Right lung (tissue), 5 donors: ENCODE measurements around the gene GABBR1. TPM values are rescaled to one million over a fixed set of nuclear protein-coding genes. Genes with fewer than 3 reads are reported as not detected.

Experiments
- DNase-seq, 2 donors: peaks; one replicate each; pipeline ENCODE4 v3.0.0-alpha.2; 2013
- polyA plus RNA-seq, 5 donors: library from polyadenylated mRNA; unstranded; fragments of 120-200 nt; gene quantifications; one replicate each; pipeline versions ENCODE4 v1.2.1 to v1.2.3, GENCODE V29; 2013; ENCODE audit warnings: inconsistent platforms in 1 of 5, low replicate concordance in 1 of 5; ENCODE audit not compliant: insufficient read length in 5 of 5, insufficient read depth in 1 of 5

The GABBR1 gene
- polyA plus RNA-seq, 5 donors: 85.5 to 122 (median 88.1) TPM

DNA sequence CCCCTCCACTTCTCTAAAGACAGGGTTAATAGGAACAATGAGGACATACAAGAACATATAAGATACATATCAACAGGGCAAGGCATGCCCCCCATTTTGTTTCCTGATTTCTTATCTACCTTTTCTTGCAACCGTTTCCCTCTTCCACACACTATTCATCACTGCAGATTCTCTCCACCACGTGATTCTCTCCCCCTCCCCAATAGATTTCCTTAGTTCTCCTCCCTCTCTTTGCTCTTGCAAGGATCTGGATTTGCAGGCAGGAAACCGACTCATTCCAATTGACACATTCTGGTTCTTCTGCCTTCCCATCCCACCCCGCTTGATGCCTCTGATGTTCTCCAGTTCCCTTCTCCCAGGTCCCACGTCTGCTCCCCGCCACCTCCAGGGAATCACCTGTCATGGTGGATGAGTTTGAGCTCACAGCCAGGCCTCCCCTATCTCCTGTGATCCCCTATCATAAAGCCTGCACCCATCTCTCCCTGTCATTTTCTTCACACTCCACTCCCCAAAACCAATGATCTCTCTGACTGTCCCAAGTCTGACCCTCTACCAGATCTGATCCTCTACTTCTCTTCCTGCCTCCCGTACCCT is 7.5 kb downstream of the GABBR1 start:
- no peak for DNase-seq

DNA sequence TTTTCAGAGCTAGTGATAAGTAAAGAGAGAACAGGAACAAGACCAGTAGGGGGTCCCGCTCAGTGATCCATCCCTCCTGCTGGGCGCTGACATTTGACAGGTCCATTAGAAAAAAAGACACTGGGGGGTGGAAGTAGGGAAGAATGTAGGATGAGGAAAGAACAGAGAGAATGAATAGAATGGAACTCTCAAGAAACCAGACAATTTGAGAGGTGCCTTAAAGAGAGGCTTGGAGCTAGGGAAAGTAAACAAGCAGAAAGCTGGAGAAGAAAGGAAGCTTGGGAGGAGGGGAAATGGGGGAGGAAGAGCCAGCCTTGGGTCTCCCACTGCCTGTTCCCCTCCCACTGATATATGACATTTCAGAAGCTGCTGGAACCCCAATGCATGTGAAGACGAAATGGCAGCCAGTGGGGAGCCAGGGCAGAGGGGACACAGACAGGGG is 8.4 kb downstream of the GABBR1 start:
- DNase-seq: no peak

DNA sequence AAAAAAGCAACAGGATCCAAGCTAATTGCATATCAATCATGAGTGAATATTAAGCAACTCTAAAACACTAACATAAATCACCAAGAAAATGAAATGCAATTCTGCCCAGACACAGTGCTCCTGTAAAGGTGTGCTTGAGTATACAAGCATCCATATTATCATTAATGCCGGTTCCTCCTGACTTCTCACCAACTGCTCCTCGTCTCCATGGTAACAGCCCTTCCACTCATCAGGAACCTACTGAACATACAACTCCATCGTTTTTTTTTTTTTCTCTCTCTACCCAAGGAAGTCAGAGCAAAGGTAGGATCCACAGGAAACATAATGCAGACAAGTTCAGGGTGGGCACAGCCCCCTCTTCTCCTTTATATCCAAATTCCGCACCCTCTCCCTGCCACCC is 12.4 kb downstream of the GABBR1 start:
- DNase-seq: no peak

DNA sequence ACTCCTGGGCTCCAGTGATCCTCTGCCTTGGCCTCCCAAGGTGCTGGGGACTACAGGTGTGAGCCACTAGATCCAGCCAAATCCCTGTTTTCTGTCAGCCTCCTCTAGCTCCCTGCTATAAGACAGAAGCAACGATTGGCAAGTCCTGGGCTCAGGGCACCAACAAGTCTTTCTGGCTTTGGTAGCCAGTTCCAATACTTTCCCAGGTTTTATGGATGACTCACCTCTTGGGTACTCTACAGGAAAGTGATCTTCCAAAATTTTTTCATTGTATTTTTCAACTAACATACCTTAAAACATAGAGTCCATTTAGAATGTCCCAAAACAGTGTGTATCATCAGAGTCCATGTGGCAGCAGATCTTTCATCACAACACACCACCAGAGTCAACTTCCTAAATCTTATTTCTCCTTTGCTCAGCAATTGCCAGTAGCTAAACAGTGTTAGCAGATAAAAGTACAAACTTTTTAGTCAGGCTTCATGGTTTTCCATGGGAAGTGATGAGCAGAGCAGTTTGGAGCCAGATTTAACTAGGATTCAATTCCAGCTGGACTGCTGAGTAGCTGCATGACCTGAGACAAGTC is 13.3 kb downstream of the GABBR1 start:
- DNase-seq: no peak

DNA sequence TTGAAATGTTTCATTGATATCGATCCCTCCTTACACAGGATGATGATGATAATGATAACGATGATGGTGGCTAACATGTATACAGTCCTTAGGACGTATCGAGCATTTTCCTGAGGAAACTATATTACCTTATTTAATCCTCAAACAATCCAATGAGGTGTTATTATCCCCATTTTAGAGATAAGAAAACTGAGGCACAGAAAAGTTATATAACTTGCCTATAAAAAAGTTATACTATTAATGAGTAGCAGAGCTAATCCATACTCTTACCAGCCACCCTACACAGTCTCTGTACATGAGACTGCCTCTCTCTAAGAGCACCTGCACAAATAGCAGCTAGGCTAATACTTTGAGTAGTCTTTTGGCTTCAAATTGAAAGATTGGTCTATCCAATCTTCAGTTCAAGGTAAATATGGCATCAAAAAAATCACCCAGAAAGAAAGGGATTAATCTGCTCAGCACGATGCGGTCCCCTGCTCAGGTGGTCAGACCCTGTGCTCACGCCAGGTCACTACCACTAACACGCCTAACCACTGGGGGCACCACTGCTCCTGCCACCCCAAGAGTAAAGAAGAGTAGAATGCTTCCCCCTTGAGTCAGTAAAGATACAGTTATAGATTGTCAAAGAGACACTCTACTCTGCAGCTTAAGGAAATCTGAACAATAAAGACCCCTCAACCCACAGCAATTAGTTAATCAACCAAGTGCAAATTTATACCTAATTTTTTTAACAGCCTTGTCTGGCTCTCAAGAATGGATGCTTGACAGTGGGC is 15.0 kb downstream of the GABBR1 start:
- DNase-seq: no peak

DNA sequence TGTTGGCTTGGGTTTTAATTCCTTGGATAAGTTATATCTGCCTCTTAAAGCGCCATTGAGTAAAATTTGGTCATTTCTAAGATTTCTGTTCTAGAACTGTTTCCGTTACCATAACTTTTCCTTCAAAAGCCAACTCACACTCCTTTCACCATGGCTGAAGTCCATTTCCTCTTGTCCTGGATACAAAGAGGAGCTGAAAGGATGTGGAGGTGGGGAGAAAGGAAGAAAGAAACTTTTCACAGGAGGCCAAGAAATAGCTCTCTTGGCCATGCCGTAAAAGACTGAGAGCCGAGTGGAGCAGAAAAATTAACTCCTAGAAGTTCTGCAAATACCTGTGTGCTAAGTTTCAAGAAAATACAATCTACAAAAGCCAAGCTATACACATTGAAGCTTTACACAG is 21.6 kb downstream of the GABBR1 start:
- DNase-seq: no peak

DNA sequence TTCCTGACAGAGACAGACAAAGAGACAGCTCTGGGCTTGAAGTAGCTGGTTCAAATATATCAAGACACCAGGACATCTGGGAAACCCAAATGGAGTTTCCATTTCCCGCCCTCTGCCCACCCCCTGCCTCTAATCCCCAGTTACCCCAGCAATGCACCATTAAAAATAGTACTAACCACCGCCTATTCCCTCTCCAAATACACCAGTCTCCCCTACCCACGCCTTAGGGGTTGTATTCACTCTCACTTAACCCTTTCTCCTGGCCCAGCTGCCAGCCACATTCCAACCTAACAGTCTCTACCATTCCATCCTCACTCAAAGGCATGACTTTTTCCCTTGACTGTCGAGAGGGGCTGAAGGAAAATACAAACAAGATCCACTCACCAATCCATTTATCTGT is 22.4 kb downstream of the GABBR1 start:
- no peak for DNase-seq

DNA sequence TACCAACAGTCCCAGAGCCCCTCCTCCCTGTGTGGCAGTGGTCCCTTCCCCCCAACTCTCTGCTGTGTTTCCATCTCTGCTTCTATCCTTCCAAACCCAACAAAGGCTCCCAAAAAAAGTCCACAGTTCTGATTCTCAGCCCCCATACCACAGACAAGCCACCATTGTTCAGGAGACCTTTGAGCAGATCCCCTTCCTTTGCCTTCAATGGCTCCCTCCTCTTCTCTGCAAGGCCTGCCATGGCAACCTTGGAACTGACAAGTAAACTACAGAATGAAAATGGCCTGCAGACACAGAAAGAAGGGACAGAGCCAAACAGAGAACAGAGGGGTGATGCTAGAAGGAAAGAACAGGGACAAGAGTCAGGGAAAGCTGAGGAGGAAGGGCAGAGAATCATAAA is 24.9 kb downstream of the GABBR1 start:
- no peak for DNase-seq

DNA sequence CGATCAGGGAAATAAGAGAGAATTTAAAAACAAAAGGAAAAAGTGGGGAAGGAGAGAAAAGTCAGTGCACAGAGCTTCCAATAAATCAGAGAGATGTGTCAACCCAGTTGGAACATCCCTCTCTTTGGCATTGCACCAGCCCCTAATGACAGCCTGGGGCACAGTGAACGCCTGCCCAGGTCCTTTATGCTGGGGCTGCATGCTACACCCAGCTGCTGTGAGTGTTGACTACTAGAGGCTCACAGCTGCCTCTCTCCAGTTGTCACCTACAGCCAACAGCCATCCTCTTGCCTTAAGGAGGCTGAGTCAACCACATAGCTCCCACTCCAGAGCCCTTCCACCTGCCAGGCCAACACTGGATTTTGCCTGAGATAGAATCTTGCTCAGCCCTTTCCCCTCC is 29.1 kb downstream of the GABBR1 start:
- no peak for DNase-seq

DNA sequence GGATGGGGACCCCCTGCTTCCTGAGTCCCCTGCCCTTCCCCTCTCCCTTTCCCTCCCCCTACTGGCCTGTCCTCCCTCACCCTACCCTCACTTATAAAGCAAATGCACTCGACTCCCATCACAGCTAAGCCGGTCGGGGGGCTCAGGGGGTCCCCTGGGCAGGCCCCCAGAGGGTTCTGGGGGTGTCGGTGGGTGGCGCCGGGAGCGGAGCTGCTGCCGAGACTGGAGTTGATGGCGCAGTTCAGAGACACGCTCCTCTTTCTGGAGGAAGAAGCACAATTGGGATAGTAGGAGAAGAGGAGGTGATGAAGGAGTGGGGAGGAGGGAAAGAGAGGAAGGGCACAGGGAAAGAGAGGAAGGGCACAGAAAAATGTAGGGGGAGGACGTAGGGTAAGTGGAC is 29.5 kb downstream of the GABBR1 start:
- no peak for DNase-seq

DNA sequence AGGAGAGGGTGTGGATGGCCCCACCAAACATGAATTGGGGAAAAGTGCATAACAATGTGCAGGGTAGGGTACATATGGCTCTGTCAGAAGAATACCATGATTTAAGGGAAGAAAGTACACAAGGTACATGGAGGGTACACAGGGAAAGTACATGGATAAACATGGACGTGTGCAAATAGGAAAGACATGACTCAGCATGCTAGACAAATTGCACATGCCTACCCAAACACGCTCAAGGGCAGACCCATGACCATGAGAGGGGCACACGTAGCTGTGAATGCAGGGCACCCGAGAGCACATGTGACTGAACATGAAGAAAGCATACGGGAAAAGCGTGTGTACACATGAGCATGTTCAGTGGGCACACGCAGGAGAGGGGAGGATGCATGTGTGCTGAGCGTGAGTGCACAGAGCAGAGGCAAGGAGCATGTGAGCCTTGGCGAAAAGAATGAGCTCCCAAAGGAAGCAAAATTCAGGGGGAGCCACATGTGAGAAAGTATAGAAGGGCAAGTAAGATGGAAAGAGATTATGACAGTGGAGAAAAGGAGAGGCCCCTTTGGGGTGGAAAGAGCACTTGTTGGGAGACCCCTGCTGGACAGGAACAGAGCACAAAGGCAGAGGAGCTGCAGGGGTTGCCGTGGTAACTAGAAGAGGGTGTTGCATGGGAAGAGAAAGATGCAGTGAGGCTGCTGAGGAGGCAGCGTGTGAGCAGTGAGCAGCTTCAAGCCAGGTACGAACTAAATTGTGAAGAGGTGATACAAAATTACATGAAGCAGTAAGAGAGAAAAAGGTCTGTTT is 30.2 kb downstream of the GABBR1 start:
- no peak for DNase-seq

DNA sequence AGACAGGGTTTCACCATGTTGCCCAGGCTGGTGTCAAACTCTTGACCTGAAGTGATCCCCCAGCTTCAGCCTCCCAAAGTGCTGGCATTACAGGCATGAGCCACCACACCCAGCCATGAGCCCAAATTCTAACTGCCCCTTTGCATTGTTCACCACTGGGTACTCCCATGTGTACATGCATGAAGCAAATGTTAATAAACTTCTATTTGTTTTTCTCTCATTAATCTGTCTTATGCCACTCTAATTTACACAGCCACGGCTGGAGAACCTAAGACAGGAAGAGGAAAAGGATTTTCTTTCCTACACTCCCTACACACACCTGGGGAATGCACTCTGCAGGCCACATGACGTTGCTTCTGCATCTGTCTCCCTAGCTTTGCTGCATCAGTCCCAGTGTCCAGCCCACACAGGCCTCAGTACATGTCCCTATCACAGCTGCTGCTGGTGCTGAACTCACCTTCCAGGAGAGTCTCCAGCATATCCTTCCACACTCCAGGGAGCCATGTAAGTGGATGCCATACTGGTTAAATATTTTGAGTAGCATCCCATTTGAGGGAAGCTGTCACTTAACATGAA is 34.7 kb downstream of the GABBR1 start:
- no peak for DNase-seq

DNA sequence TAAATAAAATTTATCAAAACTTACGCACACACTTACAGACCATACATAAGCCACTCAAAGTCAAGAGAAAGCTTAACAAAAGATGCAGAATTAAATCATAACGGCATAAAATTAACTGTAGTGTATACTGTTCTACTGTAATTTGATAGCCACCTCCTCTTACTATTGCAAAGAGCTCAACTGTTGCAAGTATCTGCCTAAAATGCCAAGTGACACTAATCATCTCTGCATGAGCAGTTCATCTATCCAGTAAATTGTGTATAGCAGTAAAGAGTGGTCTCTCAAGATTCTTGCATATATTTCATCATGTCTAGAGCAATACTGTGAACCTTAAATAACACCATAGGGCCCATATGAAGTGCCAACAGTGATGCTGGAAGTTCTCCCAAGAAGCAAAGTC is 35.8 kb downstream of the GABBR1 start:
- DNase-seq: no peak

DNA sequence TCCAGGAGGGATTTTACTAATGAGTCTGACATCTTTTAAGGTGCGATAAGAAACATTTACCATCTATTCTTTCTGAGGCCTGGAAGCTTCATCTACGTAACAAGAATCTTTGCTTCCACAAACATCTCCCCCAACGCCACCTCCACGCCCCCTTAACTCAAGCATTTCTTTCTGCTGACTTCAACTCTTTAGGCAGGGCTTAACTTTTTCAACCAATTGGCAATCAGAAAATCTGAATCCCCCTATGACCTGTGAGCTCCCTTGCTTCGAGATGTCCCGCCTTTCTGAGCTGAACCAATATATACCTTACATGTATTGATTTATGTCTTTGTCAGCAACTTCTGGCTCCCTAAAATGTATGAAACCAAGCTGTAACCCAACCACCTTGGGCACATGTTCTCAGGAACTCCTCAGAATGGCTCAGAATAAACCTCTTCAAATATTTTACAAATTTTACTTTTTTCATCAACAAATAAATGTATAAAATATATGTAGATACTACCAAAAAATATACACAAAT is 36.5 kb downstream of the GABBR1 start:
- no peak for DNase-seq

DNA sequence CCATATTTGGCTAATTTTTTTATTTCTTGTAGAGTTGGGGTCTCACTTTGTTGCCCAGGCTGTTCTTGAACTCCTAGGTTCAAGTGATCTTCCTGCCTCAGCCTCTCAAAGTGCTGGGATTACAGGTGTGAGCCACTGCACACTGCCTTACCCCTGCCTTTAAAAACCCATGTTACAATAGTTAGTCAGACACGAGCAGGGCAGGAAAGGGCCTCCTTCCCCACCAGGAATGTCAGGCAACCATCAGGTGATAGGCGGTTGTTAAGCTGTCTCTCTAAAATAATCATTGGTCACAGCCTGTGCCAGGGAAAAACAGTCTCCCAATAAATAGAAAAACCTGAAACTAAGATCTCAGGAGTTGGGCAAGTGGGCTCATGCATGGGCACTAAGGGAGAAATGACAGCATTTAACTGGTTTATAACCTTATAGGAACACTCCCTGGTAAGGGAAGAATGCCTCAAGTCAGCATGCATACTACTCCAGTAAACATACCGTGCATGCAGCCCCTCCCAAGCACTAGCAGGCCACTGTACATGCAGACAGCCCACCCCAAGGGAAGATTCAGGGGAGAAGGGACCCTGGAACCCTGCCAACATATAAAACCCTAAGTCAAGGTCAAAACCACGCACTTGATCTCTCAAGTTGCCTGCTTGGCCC is 39.7 kb downstream of the GABBR1 start:
- DNase-seq: no peak

DNA sequence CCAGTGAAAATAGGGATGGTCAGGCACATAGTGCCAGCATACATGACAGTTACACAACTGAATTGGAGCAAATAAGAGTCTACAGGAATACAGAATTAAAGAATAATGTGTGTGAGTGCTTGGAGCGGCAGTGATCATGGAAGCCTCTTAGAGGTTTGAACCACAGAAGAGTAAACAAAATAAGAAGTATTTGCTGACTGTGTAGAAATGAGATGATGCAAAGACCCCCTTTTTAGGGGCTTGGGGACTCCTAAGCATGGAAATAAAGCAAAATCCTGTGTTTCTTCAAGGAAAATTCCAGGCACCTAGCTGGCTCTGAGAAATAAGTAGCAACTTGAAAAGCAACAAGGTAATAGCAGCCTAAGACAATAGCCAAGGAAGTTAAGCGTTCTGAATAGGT is 41.3 kb downstream of the GABBR1 start:
- DNase-seq: no peak

DNA sequence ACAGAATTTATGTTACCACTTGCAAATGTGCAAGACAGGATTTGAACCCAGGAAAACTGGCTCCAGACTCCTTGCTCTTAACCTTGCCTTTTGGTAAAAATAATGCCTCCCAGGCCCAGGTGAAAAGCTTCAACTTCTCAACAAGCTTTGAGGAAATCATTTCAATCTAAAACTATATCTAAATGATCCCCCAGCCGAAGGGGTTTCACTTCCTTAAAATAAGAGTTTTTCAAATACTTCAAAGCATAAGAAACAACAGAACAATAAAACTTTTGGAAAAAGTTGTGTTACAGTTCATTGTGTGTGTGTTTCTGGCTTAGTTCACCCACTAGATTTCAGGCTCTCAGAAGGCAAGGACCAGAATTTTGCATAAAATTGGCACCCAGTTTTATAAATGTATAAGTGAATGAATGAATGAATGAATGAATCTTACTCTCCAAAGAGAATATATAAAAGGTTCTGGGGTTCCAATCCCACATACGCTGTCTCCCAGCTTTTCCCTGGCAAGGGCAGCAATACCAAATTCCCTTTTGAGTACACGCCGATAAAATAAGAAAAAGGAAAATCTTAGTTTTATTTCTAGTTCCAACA is 42.7 kb downstream of the GABBR1 start:
- DNase-seq: no peak

DNA sequence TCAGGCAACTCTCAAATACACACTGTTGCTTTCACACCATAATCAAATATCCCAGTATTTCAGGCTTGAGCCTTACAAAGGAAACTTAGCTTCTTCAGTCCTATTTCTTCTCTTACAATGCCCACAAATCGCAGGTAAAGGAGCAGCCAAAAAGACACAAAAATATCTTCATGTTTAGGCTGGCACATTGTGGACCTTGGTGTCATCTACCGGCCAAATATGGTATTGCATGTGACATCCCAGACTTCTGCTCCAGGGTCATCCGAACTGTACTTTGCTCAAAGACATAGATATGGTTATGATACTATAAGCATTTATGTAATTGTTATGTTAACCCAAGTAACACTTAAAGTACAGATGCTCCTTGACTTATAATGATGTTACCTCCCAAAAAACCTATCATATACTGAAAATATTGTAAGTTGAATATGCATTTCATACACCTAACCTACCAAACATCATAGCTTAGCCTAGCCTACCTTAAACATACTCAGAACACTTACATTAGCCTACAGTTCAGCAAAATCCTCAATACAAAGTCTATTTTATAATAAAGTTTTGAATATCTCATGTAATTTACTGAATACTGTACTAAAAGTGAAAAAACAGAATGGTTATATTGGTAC is 43.4 kb downstream of the GABBR1 start:
- DNase-seq: peak; percentile 14 to 44

DNA sequence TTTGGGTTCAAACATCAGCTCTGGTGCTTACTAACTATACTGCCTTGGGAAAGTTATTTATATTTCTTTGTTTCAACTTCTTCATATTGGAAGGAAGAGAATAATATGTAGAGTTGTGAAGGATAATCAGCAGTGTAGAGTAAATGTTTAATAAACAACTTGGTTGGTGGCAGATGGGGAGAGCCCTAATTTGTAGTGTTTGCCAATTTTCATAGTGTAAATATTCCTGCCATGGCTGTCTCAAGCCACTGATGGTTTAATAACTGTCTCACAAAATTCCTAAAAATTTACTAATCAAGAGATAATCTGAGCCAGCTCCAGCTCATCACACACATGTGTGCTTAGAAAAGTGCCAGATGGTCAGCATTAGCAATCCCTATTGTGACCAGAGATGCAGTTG is 48.2 kb downstream of the GABBR1 start, which contains the start of gene OR2H2:
Gene OR2H2 (plus strand): TSS at position 301 of the 400 bp plus-strand sequence. CDS start 2,824 bp downstream, outside the sequence.
- DNase-seq: no peak

DNA sequence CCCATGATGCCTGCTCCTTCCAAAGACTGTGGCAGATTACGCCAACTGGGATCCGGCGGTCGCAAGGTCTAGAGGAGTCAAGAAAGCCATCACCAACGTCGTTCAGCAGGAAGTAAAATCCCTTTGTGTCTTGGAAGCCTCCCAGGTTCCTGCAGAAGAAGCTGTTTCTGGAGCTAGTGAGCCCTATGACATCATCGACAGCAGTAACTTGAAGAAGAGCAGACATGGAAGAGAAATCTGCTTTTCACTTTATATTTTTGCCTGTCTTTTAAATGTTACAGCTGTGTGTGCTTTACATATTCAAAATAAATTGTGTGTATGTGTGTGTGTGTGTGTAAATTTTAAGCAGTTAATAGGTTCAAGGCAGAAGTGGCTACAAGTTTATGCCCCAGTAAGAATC is 55.4 kb downstream of the GABBR1 start:
- DNase-seq: no peak
